ENCODE data around the gene GORASP1. TPM values are rescaled to one million over a fixed set of nuclear protein-coding genes. Genes with fewer than 3 reads are reported as not detected.

The GORASP1 gene
- total and polyA plus RNA-seq, 2 of the 8 experiments (the other 6 are each of a cell fraction or from before 2014, with no cell fraction given): 33.4 to 33.5 TPM

- H3K14ac ChIP-seq (ENCODE audit: insufficient read length): no peak overlapping the region
- no peak overlapping the region for H2BK20ac ChIP-seq (ENCODE audit: low read length)
- WGBS, 2 experiments (ENCODE audit: extremely low coverage in 1 of 2, insufficient coverage in 1 of 2, insufficient read length in 1 of 2, insufficient replicate concordance in 2 of 2, low coverage in 1 of 2, low lambda C conversion rate in 2 of 2, missing lambda C conversion rate in 1 of 2): 92% methylated on average over 4 of the region's 4 CpGs; no CpG with 5 or more reads in 1 of the 2 experiments
- no peak overlapping the region for H2BK5ac ChIP-seq (ENCODE audit: low read depth, low read length)
- H2AFZ ChIP-seq (ENCODE audit: low read length): no peak overlapping the region
- H3K9me3 ChIP-seq (ENCODE audit: insufficient read depth in 2 of 2, low read depth in 1 of 2, low read length in 1 of 2): no peaks in the 10 kb centered on the region
- POLR2A ChIA-PET (ENCODE audit: partially characterized antibody): interaction anchor here (1.1 to 1.6 kb wide), 2 partner anchors 12 to 15 kb away, joined by 3 read pairs; no protein-coding TSS in a partner anchor
- H2BK15ac ChIP-seq (ENCODE audit: low read length): peak overlapping the region; percentile 65; the same call in 1 of the 2 replicates
- H4K20me1 ChIP-seq (replicated peaks in 1 of 2; ENCODE audit: control insufficient read depth in 1 of 2, insufficient read depth in 2 of 2, low read length in 2 of 2): peaks cover 4 to 10% of the 10 kb centered on the region in 2 experiments
- CTCF ChIA-PET (ENCODE audit: partially characterized antibody): interaction anchor here (1.6 to 4.8 kb wide), 4 partner anchors 13 to 131 kb away, joined by 5 to 22 read pairs (median 10); no protein-coding TSS in a partner anchor
- H3K4ac ChIP-seq (replicated peaks; ENCODE audit: insufficient read length, low read depth, low read length): no peak overlapping the region
- H2AK5ac ChIP-seq (ENCODE audit: low read depth, low read length): no peak overlapping the region
- H3K27ac ChIP-seq (ENCODE audit: low read depth, low read length): no peak overlapping the region
- no peak for DNase-seq (ENCODE audit: low read depth in 1 of 2, low spot score in 2 of 2)
- H2BK12ac ChIP-seq (ENCODE audit: low read depth, low read length): no peak overlapping the region
- peaks cover 10 to 22% (median 12%) of the 10 kb centered on the region in 4 experiments for H3K4me1 ChIP-seq (replicated peaks in 1 of 4; ENCODE audit: control insufficient read depth in 3 of 4, insufficient read depth in 4 of 4, low read length in 3 of 4)
- H3K23ac ChIP-seq (ENCODE audit: insufficient read length): no peak overlapping the region
- H3K79me1 ChIP-seq (ENCODE audit: low read depth, low read length): peaks cover 2% of the 10 kb centered on the region; the same call in 1 of the 2 replicates
- no peak overlapping the region for H3K4me3 ChIP-seq (ENCODE audit: extremely low read depth in 1 of 4, insufficient read depth in 2 of 4, low read depth in 3 of 4, low read length in 4 of 4)
- no peak overlapping the region for H2BK120ac ChIP-seq (replicated peaks; ENCODE audit: low read depth, low read length)
- H3K56ac ChIP-seq (replicated peaks; ENCODE audit: insufficient read length, low read depth, low read length): no peak overlapping the region
- no peaks in the 10 kb centered on the region for H3K36me3 ChIP-seq (ENCODE audit: control insufficient read depth in 2 of 4, insufficient read depth in 4 of 4, low read length in 3 of 4)
- no peak overlapping the region for H4K91ac ChIP-seq (replicated peaks; ENCODE audit: insufficient read length, low read length)
- H3K18ac ChIP-seq (ENCODE audit: extremely low read depth, low read length): no peak overlapping the region
- no peak overlapping the region for H4K8ac ChIP-seq (ENCODE audit: extremely low read depth, insufficient read depth, low read length)
- no peak overlapping the region for H4K5ac ChIP-seq (ENCODE audit: insufficient read length, low read depth, low read length)
- no peak overlapping the region for H3K4me2 ChIP-seq (ENCODE audit: insufficient read depth in 1 of 2, low read depth in 2 of 2, low read length in 2 of 2)
- no peak overlapping the region for H3K9ac ChIP-seq (replicated peaks in 1 of 4; ENCODE audit: extremely low read depth in 1 of 4, low read depth in 3 of 4, low read length in 3 of 4)
- peaks cover 15% of the 10 kb centered on the region for H3K23me2 ChIP-seq (ENCODE audit: low read depth, low read length)
- no peaks in the 10 kb centered on the region for H3K79me2 ChIP-seq (ENCODE audit: control insufficient read depth in 1 of 2, insufficient read depth in 2 of 2, low read length in 2 of 2)
- FAIRE-seq: no peak
- H3K27me3 ChIP-seq (replicated peaks in 1 of 4; ENCODE audit: control insufficient read depth in 3 of 4, extremely low read depth in 1 of 4, insufficient read depth in 3 of 4, low read length in 3 of 4): no peaks in the 10 kb centered on the region
- TF ChIP-seq POU5F1 (IDR thresholded peaks at IDR 0.05; ENCODE audit: low read depth, low read length): no peak
- TF ChIP-seq TAF1 (IDR thresholded peaks at IDR 0.05; ENCODE audit: low read depth, low read length): no peak
- TF ChIP-seq PHF8 (conservative IDR thresholded peaks at IDR 0.05; ENCODE audit: low read depth, low read length): no peak
- TF ChIP-seq TAF7 (optimal IDR thresholded peaks at IDR 0.05; ENCODE audit: borderline replicate concordance, low read depth, low read length): no peak
- TF ChIP-seq ATF3 (IDR thresholded peaks at IDR 0.05; ENCODE audit: insufficient read depth, low read depth, low read length): no peak
- no peak for TF ChIP-seq GTF2F1 (IDR thresholded peaks at IDR 0.05; ENCODE audit: borderline replicate concordance, low read depth, low read length)
- TF ChIP-seq JUN (IDR thresholded peaks at IDR 0.05; ENCODE audit: low read depth, low read length): no peak
- TF ChIP-seq NANOG (IDR thresholded peaks at IDR 0.05; ENCODE audit: insufficient read depth, low read depth, low read length, poor library complexity, severe bottlenecking): no peak
- no peak for TF ChIP-seq CEBPB (IDR thresholded peaks at IDR 0.05; ENCODE audit: low read depth, low read length)
- no peak for TF ChIP-seq CREB1 (IDR thresholded peaks at IDR 0.05)
- no peak for TF ChIP-seq CTCF (IDR thresholded peaks at IDR 0.05; ENCODE audit: control extremely low read depth in 1 of 3, insufficient read depth in 1 of 3, low read depth in 1 of 3, low read length in 3 of 3)
Observed at GRCh38 chr3:39156421-39156820, 49.0 kb upstream of the GORASP1 start.

Measured in H1 (cell line).